Measurements from ENCODE around the gene PCSK5. TPM values are rescaled to one million over a fixed set of nuclear protein-coding genes. Genes with fewer than 3 reads are reported as not detected.

The PCSK5 gene
- total RNA-seq, 2 donors from 2014 or later, result 56.5 to 79.8 TPM

DNA sequence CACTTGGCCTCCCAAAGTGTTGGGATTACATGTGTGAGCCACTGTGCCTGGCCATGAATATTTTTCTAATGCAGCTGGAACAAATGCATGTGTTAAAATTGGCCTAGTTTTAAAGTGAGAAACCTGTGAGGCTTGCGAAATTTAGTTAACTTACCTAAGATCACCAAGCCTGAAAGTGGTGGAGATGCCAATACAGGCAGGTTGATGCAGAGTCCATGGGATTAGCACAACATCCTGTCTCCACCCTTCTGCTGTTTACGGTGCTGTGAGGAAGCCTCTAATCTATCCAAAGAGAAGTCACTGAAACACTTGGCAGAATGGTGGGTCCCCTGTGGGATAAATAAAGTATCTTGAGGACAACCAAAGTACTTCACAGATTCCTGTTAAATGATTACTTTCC, 98.2 kb downstream of the PCSK5 start:
- intact Hi-C loops (cut with DNase I, micrococcal nuclease), result no loop called here
- peak; percentile 33 for ATAC-seq
- DNase-seq, result no peak

- ATAC-seq (peak; percentile 68), DNase-seq (no peak)
- intact Hi-C loops (cut with DNase I, micrococcal nuclease), result no loop called here
These were observed 99.7 kb downstream of the PCSK5 start for GRCh38 chr9:75990156-75990555.

DNA sequence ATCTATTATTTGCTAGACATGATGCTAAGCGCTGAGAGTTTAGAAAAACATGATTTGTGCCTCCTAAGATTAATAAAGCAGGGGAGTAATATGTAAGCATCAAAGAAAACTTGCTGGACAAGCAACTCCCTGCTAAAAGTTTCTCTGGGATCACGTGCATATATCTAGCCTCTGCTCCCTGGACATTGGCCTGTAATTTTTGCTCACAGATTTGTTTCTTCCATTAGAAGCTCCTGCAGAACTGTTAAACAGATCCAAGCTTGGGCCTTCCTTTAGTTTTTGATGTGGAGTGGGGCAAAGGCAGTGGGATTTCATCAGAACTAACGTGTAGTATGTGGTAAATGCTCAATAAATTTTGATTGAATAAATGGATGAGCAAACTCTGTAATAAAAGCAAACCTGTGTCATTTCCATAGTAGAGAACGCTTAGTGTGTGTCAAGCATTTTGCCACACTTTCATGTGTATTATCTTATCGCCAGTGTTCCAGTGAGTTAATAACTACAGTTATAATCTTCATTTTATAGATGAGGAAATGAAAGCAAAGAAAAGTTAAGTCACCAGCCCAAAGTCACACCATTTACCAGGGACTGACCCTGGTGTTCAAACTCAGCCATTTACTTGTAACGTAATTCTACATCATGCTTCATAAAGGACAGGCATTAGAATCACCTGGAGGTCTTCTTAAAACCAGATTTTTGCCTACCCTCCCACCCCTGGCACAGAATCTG, 100.3 kb downstream of the PCSK5 start:
- intact Hi-C loops (cut with DNase I, micrococcal nuclease), result no loop called here
- DNase-seq (no peak), ATAC-seq (peak; percentile 74)

DNA sequence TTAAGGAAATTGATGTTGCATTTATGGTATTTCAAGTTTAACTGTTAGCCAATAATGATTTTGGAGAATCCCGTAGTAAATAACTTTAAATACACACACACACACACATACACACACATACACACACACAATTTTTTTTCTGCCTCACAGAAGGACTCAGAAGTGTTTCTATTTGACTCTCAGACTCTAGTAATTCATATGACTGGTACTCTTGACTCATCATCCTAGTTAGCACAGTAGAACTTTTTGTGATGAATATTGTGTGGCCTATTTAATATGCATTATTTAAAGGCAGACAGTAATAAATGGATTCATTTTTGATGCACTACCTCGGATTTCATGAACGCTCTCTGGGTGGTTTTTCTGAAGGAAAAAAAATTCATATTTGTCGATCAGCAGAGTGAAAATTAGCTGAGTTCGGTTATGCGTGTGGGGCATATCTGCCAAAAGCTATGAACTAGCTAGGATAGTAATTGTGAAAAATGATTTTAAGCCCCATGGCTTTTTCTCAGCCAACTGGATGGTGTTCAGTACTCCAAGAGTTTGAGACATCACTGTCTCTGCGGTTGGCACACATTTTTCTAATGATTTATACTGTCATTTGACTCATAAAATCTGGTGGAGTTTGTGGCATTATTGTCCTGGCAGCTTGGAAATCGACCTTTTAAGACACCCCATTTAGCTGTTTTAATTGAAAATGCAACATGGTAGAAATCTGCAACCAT, 102.2 kb downstream of the PCSK5 start:
- ATAC-seq (no peak), DNase-seq (no peak)
- intact Hi-C loops (cut with DNase I, micrococcal nuclease), result no loop called here

- ATAC-seq (no peak), DNase-seq (no peak)
- intact Hi-C loops (cut with DNase I, micrococcal nuclease), result no loop called here
These were observed 103.0 kb downstream of the PCSK5 start for GRCh38 chr9:75993434-75993833.

- DNase-seq, result no peak
- intact Hi-C loops (cut with DNase I, micrococcal nuclease), result no loop called here
- ATAC-seq, result no peak
These were observed 104.6 kb downstream of the PCSK5 start for GRCh38 chr9:75995066-75995465.

GRCh38 chr9:75996726-75997125, 106.3 kb downstream of the PCSK5 start:
- DNase-seq (no peak), ATAC-seq (peak; percentile 89)
- intact Hi-C loops (cut with DNase I, micrococcal nuclease), result no loop called here

DNA sequence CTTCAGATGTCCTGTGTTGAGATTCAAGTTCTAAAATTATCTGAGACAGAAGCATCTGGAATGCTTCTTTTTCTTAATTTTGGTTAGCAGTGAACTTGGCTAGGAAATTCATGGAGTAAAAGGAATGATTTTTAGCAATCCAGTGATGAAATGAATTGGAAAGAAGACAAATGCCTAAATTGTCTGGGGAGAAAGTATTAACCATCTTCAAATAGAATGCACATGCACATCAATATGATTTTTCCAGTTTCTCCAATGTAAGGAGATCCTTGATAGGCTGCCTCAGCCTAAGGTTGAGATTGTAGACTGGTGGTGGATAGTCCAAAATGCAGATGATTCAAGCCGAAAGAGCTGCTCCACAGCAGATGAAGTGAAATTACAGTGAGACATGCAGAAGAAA, 106.7 kb downstream of the PCSK5 start:
- ATAC-seq, result no peak
- DNase-seq, result no peak
- intact Hi-C loops (cut with DNase I, micrococcal nuclease), result no loop called here

- DNase-seq (no peak), ATAC-seq (no peak)
- intact Hi-C loops (cut with DNase I, micrococcal nuclease), result no loop called here
These were observed 107.8 kb downstream of the PCSK5 start for GRCh38 chr9:75998096-75998780.

- ATAC-seq, result no peak
- no peak for DNase-seq
- intact Hi-C loops (cut with DNase I, micrococcal nuclease), result no loop called here
These were observed 111.0 kb downstream of the PCSK5 start for GRCh38 chr9:76001459-76001858.

GRCh38 chr9:76003041-76003440, 112.6 kb downstream of the PCSK5 start:
- ATAC-seq (no peak), DNase-seq (no peak)
- intact Hi-C loops (cut with DNase I, micrococcal nuclease), result no loop called here

GRCh38 chr9:76004526-76004925, 114.1 kb downstream of the PCSK5 start:
- DNase-seq, result no peak
- intact Hi-C loops (cut with DNase I, micrococcal nuclease), result no loop called here
- no peak for ATAC-seq

- no peak for ATAC-seq
- DNase-seq, result no peak
- intact Hi-C loops (cut with DNase I, micrococcal nuclease), result no loop called here
These were observed 117.5 kb downstream of the PCSK5 start for GRCh38 chr9:76007935-76008334.

DNA sequence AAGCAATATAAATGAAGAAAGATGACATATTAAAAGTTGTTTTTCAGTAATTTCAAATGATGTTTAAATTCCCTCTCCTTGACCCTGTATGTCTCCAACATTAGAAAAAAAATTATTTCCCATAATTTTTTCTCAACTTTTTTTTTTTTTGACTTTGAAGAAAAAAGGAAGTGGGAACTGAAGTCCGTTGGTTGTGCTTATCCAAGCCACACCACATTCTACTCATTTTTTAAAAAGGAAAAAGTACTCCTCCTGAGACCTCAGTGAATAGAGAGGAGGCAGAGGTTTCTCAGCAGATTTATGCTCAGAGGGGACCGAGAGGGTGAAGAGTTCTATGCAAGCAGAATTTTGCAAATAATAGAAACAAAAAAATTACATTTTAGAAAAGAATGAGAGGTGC, 123.3 kb downstream of the PCSK5 start:
- ATAC-seq (no peak), DNase-seq (no peak)
- intact Hi-C loops (cut with DNase I, micrococcal nuclease), result no loop called here

DNA sequence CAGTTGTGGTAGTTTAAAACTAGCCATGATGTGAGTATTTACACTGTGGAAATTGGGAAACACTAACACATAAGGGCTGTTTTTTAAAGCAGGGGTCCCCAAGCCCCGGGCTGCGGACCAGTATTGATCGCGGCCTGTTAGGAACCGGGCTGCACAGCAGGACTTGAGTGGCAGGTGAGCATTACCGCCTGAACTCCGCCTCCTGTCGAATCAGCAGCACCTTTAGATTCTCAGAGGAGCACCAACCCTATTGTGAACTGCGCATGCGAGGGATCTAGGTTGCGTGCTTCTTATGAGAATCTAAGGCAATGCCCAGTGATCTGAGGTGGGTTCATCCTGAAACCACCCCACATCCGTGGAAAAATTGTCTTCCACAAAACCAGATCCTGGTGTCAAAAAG, 127.8 kb downstream of the PCSK5 start:
- ATAC-seq (peak; percentile 52), DNase-seq (peak in 1 of 2 donors; percentile 10)
- intact Hi-C loops (cut with DNase I, micrococcal nuclease), result no loop called here

DNA sequence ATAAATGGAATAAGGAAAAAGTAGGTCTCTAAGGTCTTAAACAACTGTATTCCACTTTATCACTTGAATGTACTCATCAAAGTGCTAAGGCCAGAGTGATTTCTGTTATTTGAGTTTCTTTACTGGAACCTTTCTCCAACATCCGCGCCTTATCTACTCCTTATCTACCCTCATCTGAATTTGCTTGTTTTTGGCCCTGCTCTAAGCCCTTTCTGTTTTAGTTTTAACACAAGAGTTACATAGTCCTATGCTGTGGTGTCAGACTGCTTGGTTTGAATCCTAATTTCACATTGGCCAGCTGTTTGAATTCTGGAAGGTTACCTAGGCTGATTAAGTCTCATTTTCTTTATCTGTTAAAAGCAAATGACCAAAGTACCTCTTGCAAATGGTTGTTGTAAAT, 128.3 kb downstream of the PCSK5 start:
- intact Hi-C loops (cut with DNase I, micrococcal nuclease), result no loop called here
- DNase-seq, result no peak
- ATAC-seq, result peak; percentile 40

GRCh38 chr9:76020652-76021051, 130.2 kb downstream of the PCSK5 start:
- no peak for ATAC-seq
- intact Hi-C loops (cut with DNase I, micrococcal nuclease), result no loop called here
- no peak for DNase-seq

DNA sequence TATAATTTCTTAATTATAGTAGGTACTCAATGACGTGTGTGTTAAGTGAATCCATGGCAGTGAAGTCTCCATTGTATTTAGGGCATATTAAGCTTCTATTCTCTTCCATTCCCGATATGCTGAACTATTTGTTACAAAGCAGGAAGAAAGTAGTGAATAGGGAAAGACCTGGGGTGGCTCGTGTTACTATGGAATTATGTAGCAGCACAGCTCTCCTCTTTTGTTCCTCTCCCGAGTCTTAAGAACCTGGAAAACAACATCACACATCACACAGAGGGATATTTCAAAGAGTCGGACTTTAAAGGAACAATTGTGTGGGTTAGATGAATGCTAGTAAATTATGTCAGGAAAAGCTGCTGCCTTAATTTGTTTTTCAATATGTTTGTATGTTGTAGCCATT, 131.8 kb downstream of the PCSK5 start:
- DNase-seq, result no peak
- no peak for ATAC-seq
- intact Hi-C loops (cut with DNase I, micrococcal nuclease), result no loop called here

- intact Hi-C loops (cut with DNase I, micrococcal nuclease), result no loop called here
- DNase-seq (no peak), ATAC-seq (no peak)
These were observed 133.3 kb downstream of the PCSK5 start for GRCh38 chr9:76023715-76024195.

GRCh38 chr9:76025286-76025685, 134.8 kb downstream of the PCSK5 start:
- intact Hi-C loops (cut with DNase I, micrococcal nuclease), result no loop called here
- DNase-seq (no peak), ATAC-seq (no peak)

All from left colon (tissue), 2 donors.